Chondrocyte (in vitro differentiated cells): ENCODE results near the gene STAC. TPM values are rescaled to one million over a fixed set of nuclear protein-coding genes. Genes with fewer than 3 reads are reported as not detected.

Source experiments
- DNase-seq: peaks from one replicate; pipeline ENCODE4 v3.0.0; 2021; ENCODE audit warnings: mixed read lengths, low spot score
- H3K27ac Mint-ChIP-seq: one replicate; pipeline ENCODE4 v1.8.0; 2021; ENCODE audit warnings: mild to moderate bottlenecking, moderate library complexity, mixed read lengths; ENCODE audit not compliant: unreplicated experiment
- H3K27me3 Mint-ChIP-seq: 2 replicates; pipeline ENCODE4 v1.8.0; 2021; ENCODE audit warnings: low read depth, mixed read lengths
- H3K36me3 Mint-ChIP-seq: 2 replicates; pipeline ENCODE4 v1.8.0; 2021; ENCODE audit warnings: low read depth, mixed read lengths
- H3K4me1 Mint-ChIP-seq: 2 replicates; pipeline ENCODE4 v1.8.0; 2021; ENCODE audit warnings: low read depth, mild to moderate bottlenecking, mixed read lengths
- H3K4me3 Mint-ChIP-seq: one replicate; pipeline ENCODE4 v1.8.0; 2021; ENCODE audit warnings: mild to moderate bottlenecking, moderate library complexity, mixed read lengths; ENCODE audit not compliant: unreplicated experiment
- H3K9me3 Mint-ChIP-seq: 2 replicates; pipeline ENCODE4 v1.8.0; 2021; ENCODE audit warnings: low read depth, mixed read lengths
- total RNA-seq: library from RNA; stranded (reverse); gene quantifications from 3 replicates; pipeline ENCODE4 v1.2.1, GENCODE V29; 2021
- TF ChIP-seq, protein P1 (sequence below): fragments of 200-600 bp; sonication (generic); IDR thresholded peaks from 2 replicates; pipeline ENCODE4 v1.5.0; 2021; ENCODE audit warnings: antibody characterized with exemption, mild to moderate bottlenecking, moderate library complexity

Gene STAC
- total RNA-seq, 1 donor from 2014 or later = 0.07 TPM

DNA sequence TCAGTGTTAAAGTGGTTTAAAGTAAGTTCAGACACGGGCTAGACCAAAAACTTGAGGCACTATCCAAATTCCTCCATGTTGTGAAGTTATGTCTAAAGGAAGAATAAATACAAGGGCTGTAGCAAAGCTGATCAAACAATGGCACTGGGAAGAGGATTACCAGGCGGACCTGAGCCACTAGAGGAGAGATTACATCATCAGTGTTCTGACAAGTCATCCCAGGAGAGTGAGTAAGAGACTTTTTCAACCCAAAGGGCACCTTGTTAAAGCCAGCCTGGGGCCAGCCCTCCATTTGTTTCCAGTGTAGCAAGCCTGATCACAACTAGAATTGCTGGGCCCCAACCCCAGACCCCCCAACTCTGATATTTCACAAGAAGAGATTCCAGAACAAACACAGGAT is 217.1 kb downstream of the STAC start:
- TF ChIP-seq, protein P1, sequence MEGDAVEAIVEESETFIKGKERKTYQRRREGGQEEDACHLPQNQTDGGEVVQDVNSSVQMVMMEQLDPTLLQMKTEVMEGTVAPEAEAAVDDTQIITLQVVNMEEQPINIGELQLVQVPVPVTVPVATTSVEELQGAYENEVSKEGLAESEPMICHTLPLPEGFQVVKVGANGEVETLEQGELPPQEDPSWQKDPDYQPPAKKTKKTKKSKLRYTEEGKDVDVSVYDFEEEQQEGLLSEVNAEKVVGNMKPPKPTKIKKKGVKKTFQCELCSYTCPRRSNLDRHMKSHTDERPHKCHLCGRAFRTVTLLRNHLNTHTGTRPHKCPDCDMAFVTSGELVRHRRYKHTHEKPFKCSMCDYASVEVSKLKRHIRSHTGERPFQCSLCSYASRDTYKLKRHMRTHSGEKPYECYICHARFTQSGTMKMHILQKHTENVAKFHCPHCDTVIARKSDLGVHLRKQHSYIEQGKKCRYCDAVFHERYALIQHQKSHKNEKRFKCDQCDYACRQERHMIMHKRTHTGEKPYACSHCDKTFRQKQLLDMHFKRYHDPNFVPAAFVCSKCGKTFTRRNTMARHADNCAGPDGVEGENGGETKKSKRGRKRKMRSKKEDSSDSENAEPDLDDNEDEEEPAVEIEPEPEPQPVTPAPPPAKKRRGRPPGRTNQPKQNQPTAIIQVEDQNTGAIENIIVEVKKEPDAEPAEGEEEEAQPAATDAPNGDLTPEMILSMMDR = no peak
- Mint-ChIP-seq H3K9me3 (peaks cover 4% of the 10 kb centered on the region), H3K4me1 (peaks cover 3% of the 10 kb centered on the region), H3K4me3 (no peak overlapping the region), H3K36me3 (no peaks in the 10 kb centered on the region), H3K27ac (no peak overlapping the region), H3K27me3 (peaks cover 18% of the 10 kb centered on the region)
- no peak for DNase-seq
